ENCODE measurements around the gene HACD1. TPM values are rescaled to one million over a fixed set of nuclear protein-coding genes. Genes with fewer than 3 reads are reported as not detected.

HACD1 gene
- total RNA-seq, 1 donor from 2014 or later = 77.4 TPM

GRCh38 chr10:17607603-17608332 lies 9.4 kb downstream of the HACD1 start:
- H3K4me3 Mint-ChIP-seq (ENCODE audit: unreplicated experiment) = no peak overlapping the region
- peaks cover 11% of the 10 kb centered on the region for H3K4me1 Mint-ChIP-seq (ENCODE audit: low read depth)
- DNase-seq (ENCODE audit: low spot score) = no peak
- peak overlapping the region; percentile 27 for H3K27ac Mint-ChIP-seq (ENCODE audit: unreplicated experiment)
- no peaks in the 10 kb centered on the region for H3K9me3 Mint-ChIP-seq (ENCODE audit: low read depth)
- H3K36me3 Mint-ChIP-seq (ENCODE audit: low read depth) = peaks cover 6% of the 10 kb centered on the region
- peak; percentile 95 for TF ChIP-seq CTCF (IDR thresholded peaks at IDR 0.05)
- no peaks in the 10 kb centered on the region for H3K27me3 Mint-ChIP-seq (ENCODE audit: low read depth)

GRCh38 chr10:17607060-17607459 lies 10.1 kb downstream of the HACD1 start:
- Mint-ChIP-seq H3K27me3 (ENCODE audit: low read depth) (no peaks in the 10 kb centered on the region), H3K4me3 (ENCODE audit: unreplicated experiment) (no peak overlapping the region), H3K4me1 (ENCODE audit: low read depth) (peaks cover 11% of the 10 kb centered on the region), H3K9me3 (ENCODE audit: low read depth) (no peaks in the 10 kb centered on the region), H3K36me3 (ENCODE audit: low read depth) (peaks cover 4% of the 10 kb centered on the region), H3K27ac (ENCODE audit: unreplicated experiment) (no peak overlapping the region)
- DNase-seq (ENCODE audit: low spot score) = no peak
- TF ChIP-seq CTCF (IDR thresholded peaks at IDR 0.05) = no peak

GRCh38 chr10:17606547-17607040 lies 10.6 kb downstream of the HACD1 start:
- TF ChIP-seq CTCF (IDR thresholded peaks at IDR 0.05) = no peak
- no peaks in the 10 kb centered on the region for H3K27me3 Mint-ChIP-seq (ENCODE audit: low read depth)
- H3K36me3 Mint-ChIP-seq (ENCODE audit: low read depth) = peaks cover 4% of the 10 kb centered on the region
- H3K9me3 Mint-ChIP-seq (ENCODE audit: low read depth) = no peaks in the 10 kb centered on the region
- H3K4me1 Mint-ChIP-seq (ENCODE audit: low read depth) = peaks cover 11% of the 10 kb centered on the region
- DNase-seq (ENCODE audit: low spot score) = no peak
- no peak overlapping the region for H3K4me3 Mint-ChIP-seq (ENCODE audit: unreplicated experiment)
- no peak overlapping the region for H3K27ac Mint-ChIP-seq (ENCODE audit: unreplicated experiment)

GRCh38 chr10:17605936-17606335 lies 11.2 kb downstream of the HACD1 start:
- no peak overlapping the region for H3K4me3 Mint-ChIP-seq (ENCODE audit: unreplicated experiment)
- DNase-seq (ENCODE audit: low spot score) = no peak
- H3K27ac Mint-ChIP-seq (ENCODE audit: unreplicated experiment) = no peak overlapping the region
- peaks cover 11% of the 10 kb centered on the region for H3K4me1 Mint-ChIP-seq (ENCODE audit: low read depth)
- H3K27me3 Mint-ChIP-seq (ENCODE audit: low read depth) = no peaks in the 10 kb centered on the region
- H3K9me3 Mint-ChIP-seq (ENCODE audit: low read depth) = no peaks in the 10 kb centered on the region
- peaks cover 2% of the 10 kb centered on the region for H3K36me3 Mint-ChIP-seq (ENCODE audit: low read depth)
- no peak for TF ChIP-seq CTCF (IDR thresholded peaks at IDR 0.05)

- peak; percentile 76 for TF ChIP-seq CTCF (IDR thresholded peaks at IDR 0.05)
- H3K27ac Mint-ChIP-seq (ENCODE audit: unreplicated experiment) = peak overlapping the region; percentile 0
- DNase-seq (ENCODE audit: low spot score) = no peak
- no peaks in the 10 kb centered on the region for H3K9me3 Mint-ChIP-seq (ENCODE audit: low read depth)
- H3K36me3 Mint-ChIP-seq (ENCODE audit: low read depth) = no peaks in the 10 kb centered on the region
- peaks cover 2% of the 10 kb centered on the region for H3K4me1 Mint-ChIP-seq (ENCODE audit: low read depth)
- no peak overlapping the region for H3K4me3 Mint-ChIP-seq (ENCODE audit: unreplicated experiment)
- H3K27me3 Mint-ChIP-seq (ENCODE audit: low read depth) = no peaks in the 10 kb centered on the region
Measured at GRCh38 chr10:17599089-17599488, 18.1 kb downstream of the HACD1 start.

Measured in chondrocyte (in vitro differentiated cells).